HepG2 (cell line): ENCODE data around the gene BPGM. TPM values are rescaled to one million over a fixed set of nuclear protein-coding genes. Genes with fewer than 3 reads are reported as not detected.

Experiments used
- ATAC-seq: fragments of 200-7000 bp; cut with Tn5 transposase; 3 replicates; pipeline ENCODE4 v1.9.1; 2020; ENCODE audit warnings: mild to moderate bottlenecking, moderate library complexity
- BruUV-seq: library from RNA; stranded (reverse); fragments of 400-500 nt; replicated peaks from 2 replicates; lab custom pipeline; 2021; lab: Mats Ljungman, UMichigan
- CTCF ChIA-PET: fragments of 300-600 bp; formaldehyde crosslinking; extraction: SDS; loops from one replicate; lab custom pipeline; 2021; ENCODE audit warnings: low total read pairs, inconsistent platforms, low intra/inter-chr PET ratio; lab: Yijun Ruan, JAX
- POLR2A ChIA-PET: fragments of 350-600 bp; sonication (Branson Sonifier 250); formaldehyde crosslinking; loops from one replicate; lab custom pipeline; 2020; ENCODE audit warnings: antibody characterized with exemption, inconsistent platforms; lab: Yijun Ruan, JAX
- DNase-seq: peaks from one replicate; pipeline ENCODE4 v3.0.0-alpha.2; 2015; ENCODE audit warnings: low spot score
- FAIRE-seq: peaks from 3 replicates; lab custom pipeline; 2011; peaks lifted over from hg19 to GRCh38; lab: Jason Lieb, UNC
- H2AFZ ChIP-seq: one replicate; pipeline ENCODE4 v1.6.1; 2011; ENCODE audit warnings: low read length, inconsistent platforms
- H3K27ac ChIP-seq: fragments of 300-600 bp; 3 replicates; pipeline ENCODE4 v1.8.0; 2011; ENCODE audit warnings: mixed run types, mild to moderate bottlenecking, mixed read lengths, low read length, inconsistent platforms; ENCODE audit not compliant: insufficient read depth; ENCODE audit errors: extremely low read length
- H3K27me3 ChIP-seq, 2 experiments: fragments of 200-600 bp in 1 of 2; 2 replicates in 1 of 2; 3 replicates in 1 of 2; pipeline versions ENCODE4 v1.6.0 to v1.8.0; 2011; ENCODE audit warnings: low read length in 2 of 2, mild to moderate bottlenecking in 2 of 2, moderate library complexity in 2 of 2, inconsistent platforms in 1 of 2; ENCODE audit not compliant: insufficient read depth in 2 of 2, control insufficient read depth in 1 of 2
- H3K36me3 ChIP-seq, 2 experiments: fragments of 200-600 bp in 1 of 2; replicated peaks in 1 of 2; 2 replicates in 1 of 2; 3 replicates in 1 of 2; pipeline versions ENCODE4 v1.5.1 to v1.8.0; 2011; ENCODE audit warnings: low read length in 2 of 2, inconsistent platforms in 1 of 2; ENCODE audit not compliant: insufficient read depth in 2 of 2, control insufficient read depth in 1 of 2
- H3K4me1 ChIP-seq: 2 replicates; pipeline ENCODE4 v1.5.1; 2012; ENCODE audit warnings: low read length, inconsistent platforms; ENCODE audit not compliant: insufficient read depth
- H3K4me2 ChIP-seq: 2 replicates; pipeline ENCODE4 v1.6.0; 2011; ENCODE audit warnings: low read depth, low read length, inconsistent platforms
- H3K4me3 ChIP-seq, 3 experiments: fragments of 200-600 bp in 1 of 3; sonication (generic), shearing (Covaris generic) in 1 of 3; replicated peaks in 1 of 3; 2 replicates each; pipeline ENCODE4 v1.5.1; 2011 to 2016; ENCODE audit warnings: low read length in 3 of 3, inconsistent platforms in 2 of 3, low read depth in 2 of 3, mild to moderate bottlenecking in 2 of 3, control low read depth in 1 of 3, mixed read lengths in 1 of 3; ENCODE audit not compliant: insufficient read depth in 1 of 3
- H3K79me2 ChIP-seq: one replicate; pipeline ENCODE4 v1.6.1; 2011; ENCODE audit warnings: low read length, inconsistent platforms; ENCODE audit not compliant: insufficient read depth
- H3K9ac ChIP-seq: 2 replicates; pipeline ENCODE4 v1.6.0; 2011; ENCODE audit warnings: mild to moderate bottlenecking, low read depth, low read length, inconsistent platforms; ENCODE audit not compliant: insufficient read depth
- H3K9me3 ChIP-seq: 2 replicates; pipeline ENCODE4 v1.5.1; 2012; ENCODE audit warnings: mild to moderate bottlenecking, low read length
- H4K20me1 ChIP-seq: 2 replicates; pipeline ENCODE4 v1.6.0; 2011; ENCODE audit warnings: inconsistent platforms, mild to moderate bottlenecking, low read length, moderate library complexity; ENCODE audit not compliant: insufficient read depth
- DMAP1 ChIP-seq: IDR thresholded peaks from 2 replicates; pipeline ENCODE4 v1.6.1; 2016
- HMG20B ChIP-seq: conservative IDR thresholded peaks from 2 replicates; pipeline ENCODE4 v1.6.1; 2016; ENCODE audit warnings: missing genetic modification reagents, missing compliant biosample characterization
- KAT8 ChIP-seq: IDR thresholded peaks from 2 replicates; pipeline ENCODE4 v1.6.1; 2016; ENCODE audit warnings: missing genetic modification reagents, missing compliant biosample characterization
- MNT ChIP-seq: fragments of 450-650 bp; IDR thresholded peaks from 2 replicates; pipeline ENCODE4 v1.6.1; 2016
- RXRB ChIP-seq: IDR thresholded peaks from 2 replicates; pipeline ENCODE4 v1.6.1; 2016; ENCODE audit warnings: borderline replicate concordance, missing genetic modification reagents, missing compliant biosample characterization
- SAFB2 ChIP-seq: sonication (generic); formaldehyde crosslinking; IDR thresholded peaks from 2 replicates; pipeline ENCODE4 v1.5.1; 2020; ENCODE audit warnings: missing genetic modification reagents, low read depth, mild to moderate bottlenecking, borderline replicate concordance
- ZMYM2 ChIP-seq: sonication (generic); formaldehyde crosslinking; IDR thresholded peaks from 2 replicates; pipeline ENCODE4 v1.8.0; 2022; ENCODE audit warnings: mild to moderate bottlenecking, missing genetic modification reagents
- ZNF44 ChIP-seq: sonication (generic); formaldehyde crosslinking; IDR thresholded peaks from 2 replicates; pipeline ENCODE4 v1.5.1; 2020; ENCODE audit warnings: mild to moderate bottlenecking, missing genetic modification reagents
- ZNF512 ChIP-seq: sonication (generic); formaldehyde crosslinking; IDR thresholded peaks from 2 replicates; pipeline ENCODE4 v1.4.0; 2020; ENCODE audit warnings: mild to moderate bottlenecking, missing genetic modification reagents
- ZNF546 ChIP-seq: sonication (generic); formaldehyde crosslinking; conservative IDR thresholded peaks from 2 replicates; pipeline ENCODE4 v1.8.1; 2023; ENCODE audit warnings: mild to moderate bottlenecking, missing genetic modification reagents
- ZNF619 ChIP-seq: sonication (generic); formaldehyde crosslinking; IDR thresholded peaks from 2 replicates; pipeline ENCODE4 v1.4.0; 2020; ENCODE audit warnings: mild to moderate bottlenecking, missing genetic modification reagents
- ZSCAN9 ChIP-seq: IDR thresholded peaks from 2 replicates; pipeline ENCODE4 v1.6.1; 2016; ENCODE audit warnings: borderline replicate concordance
- WGBS: methylation state at CpG from one replicate; pipeline ENCODE4 v1.1.6; 2017; ENCODE audit warnings: low lambda C conversion rate; 5-methylcytosine and 5-hydroxymethylcytosine counted together
- in situ Hi-C: cut with HindIII; loops from 2 replicates; pipeline ENCODE4 v1.10.0; 2017; ENCODE audit warnings: low pct_unique_long_range_greater_than_20kb; ENCODE audit not compliant: extremely low pct_ligation_motif_present
- intact Hi-C: fragments of 100-400 bp; cut with micrococcal nuclease; formaldehyde crosslinking; loops from one replicate; pipeline ENCODE4 v1.10.0; 2022; ENCODE audit not compliant: unreplicated experiment
- polyA plus RNA-seq, 8 experiments: library from polyadenylated mRNA; depleted of rRNA in 3 of 8; stranded (reverse) in 7 of 8; unstranded in 1 of 8; fragments of >200 nt; fragmentation: Illumina TruSeq in 4 of 8; extraction: Trizol in 4 of 8; gene quantifications; 2 replicates each; pipeline versions ENCODE4 v1.2.1 to v1.2.3, GENCODE V29; 2011 to 2016; ENCODE audit warnings: low read depth in 4 of 8, missing spikeins in 1 of 8, mixed read lengths in 1 of 8; ENCODE audit not compliant: insufficient read depth in 1 of 8
- total RNA-seq, 5 experiments: library from RNA; depleted of rRNA; stranded (reverse); fragments of >200 nt; fragmentation: Illumina TruSeq; extraction: Trizol; gene quantifications; 2 replicates each; pipeline ENCODE4 v1.2.3, GENCODE V29; 2016; ENCODE audit warnings: low read depth in 1 of 5

The BPGM gene
- total and polyA plus RNA-seq, 2 of the 13 experiments (the other 11 are each of a cell fraction or from before 2014, with no cell fraction given) = 4.0 to 7.5 TPM

DNA sequence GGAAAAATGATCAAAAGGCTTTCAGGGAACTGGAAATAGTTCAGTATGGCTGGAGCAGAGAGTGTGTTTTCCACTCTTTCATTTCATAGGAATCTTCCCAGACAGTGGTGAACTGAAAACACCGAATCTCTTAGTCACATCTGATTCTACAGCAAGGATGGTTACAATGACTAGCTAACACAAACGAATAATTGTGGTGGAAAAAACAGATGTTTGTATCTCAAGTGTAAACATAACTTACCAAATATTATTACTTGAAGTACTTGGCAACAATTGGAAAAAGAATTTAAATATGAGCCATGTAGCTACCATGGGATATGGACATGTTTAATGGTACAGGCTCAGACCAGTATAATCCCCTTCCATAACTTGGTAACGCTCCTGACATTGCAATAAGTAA, 21.1 kb upstream of the BPGM start:
- no peak for DNase-seq
- TF ChIP-seq ZMYM2 (CRISPR knock-in tag) (no peak), HMG20B (CRISPR knock-in tag) (no peak), ZNF619 (CRISPR knock-in tag) (no peak), MNT (no peak), DMAP1 (CRISPR knock-in tag) (no peak), ZNF44 (no peak), SAFB2 (CRISPR knock-in tag) (no peak), RXRB (no peak), ZNF512 (CRISPR knock-in tag) (no peak), KAT8 (CRISPR knock-in tag) (no peak), ZSCAN9 (no peak), ZNF546 (no peak)
- TF ChIP-seq, all 625 proteins: peak for 0
- Histone ChIP-seq H3K27me3 (peaks cover 0 to 3% of the 10 kb centered on the region in 2 experiments; a peak in 1 of 5 replicates), H3K27ac (no peak overlapping the region), H3K9me3 (no peaks in the 10 kb centered on the region), H3K4me2 (no peak overlapping the region), H4K20me1 (no peaks in the 10 kb centered on the region), H3K79me2 (no peaks in the 10 kb centered on the region), H2AFZ (no peak overlapping the region), H3K36me3 (no peaks in the 10 kb centered on the region), H3K9ac (no peak overlapping the region), H3K4me1 (no peaks in the 10 kb centered on the region), H3K4me3 (no peak overlapping the region)
- in situ Hi-C loops (no loop called here), intact Hi-C loops (no loop called here)
- no TSS peak for BruUV-seq
- FAIRE-seq = no peak
- ATAC-seq = no peak
- POLR2A ChIA-PET = interaction anchor here (0.5 kb wide), 1 partner anchor 523 kb away, joined by 3 read pairs; the partner anchor contains the start of gene TMEM140
- CTCF ChIA-PET = no interaction called here
- 3% methylated on average over 3 of the region's 3 CpGs for WGBS
